SJCRH30 (cell line): Measurements from ENCODE around the gene AHNAK2. TPM values are rescaled to one million over a fixed set of nuclear protein-coding genes. Genes with fewer than 3 reads are reported as not detected.

ENCODE experiments used
- DNase-seq, 2 experiments: peaks; one replicate each; pipeline ENCODE4 v3.0.0-alpha.2; 2015 to 2020
- H3K27ac ChIP-seq: fragments of 250-450 bp; sonication (Bioruptor Pico); 2 replicates; pipeline ENCODE4 v1.5.1; 2020; ENCODE audit warnings: mild to moderate bottlenecking, moderate library complexity
- H3K27me3 ChIP-seq: fragments of 250-450 bp; sonication (Bioruptor Pico); 2 replicates; pipeline ENCODE4 v1.5.1; 2020; ENCODE audit warnings: mild to moderate bottlenecking, moderate library complexity
- H3K36me3 ChIP-seq: fragments of 250-450 bp; sonication (Bioruptor Pico); 2 replicates; pipeline ENCODE4 v1.5.1; 2020; ENCODE audit warnings: mild to moderate bottlenecking, moderate library complexity
- H3K4me1 ChIP-seq: fragments of 250-450 bp; sonication (Bioruptor Pico); 2 replicates; pipeline ENCODE4 v1.5.1; 2020; ENCODE audit warnings: mild to moderate bottlenecking, moderate library complexity
- H3K4me3 ChIP-seq: fragments of 250-450 bp; sonication (Bioruptor Pico); 2 replicates; pipeline ENCODE4 v1.5.1; 2020; ENCODE audit warnings: mild to moderate bottlenecking, moderate library complexity
- H3K9me3 ChIP-seq: fragments of 250-450 bp; sonication (Bioruptor Pico); replicated peaks from 2 replicates; pipeline ENCODE4 v1.5.1; 2020; ENCODE audit warnings: mild to moderate bottlenecking, moderate library complexity
- total RNA-seq: library from RNA; depleted of rRNA; stranded (reverse); fragments of >200 nt; shearing (Covaris generic); gene quantifications from 2 replicates; pipeline ENCODE4 v1.2.3, GENCODE V29; 2014

The AHNAK2 gene
- total RNA-seq, 1 experiment from 2014 or later = 1.6 TPM

DNA sequence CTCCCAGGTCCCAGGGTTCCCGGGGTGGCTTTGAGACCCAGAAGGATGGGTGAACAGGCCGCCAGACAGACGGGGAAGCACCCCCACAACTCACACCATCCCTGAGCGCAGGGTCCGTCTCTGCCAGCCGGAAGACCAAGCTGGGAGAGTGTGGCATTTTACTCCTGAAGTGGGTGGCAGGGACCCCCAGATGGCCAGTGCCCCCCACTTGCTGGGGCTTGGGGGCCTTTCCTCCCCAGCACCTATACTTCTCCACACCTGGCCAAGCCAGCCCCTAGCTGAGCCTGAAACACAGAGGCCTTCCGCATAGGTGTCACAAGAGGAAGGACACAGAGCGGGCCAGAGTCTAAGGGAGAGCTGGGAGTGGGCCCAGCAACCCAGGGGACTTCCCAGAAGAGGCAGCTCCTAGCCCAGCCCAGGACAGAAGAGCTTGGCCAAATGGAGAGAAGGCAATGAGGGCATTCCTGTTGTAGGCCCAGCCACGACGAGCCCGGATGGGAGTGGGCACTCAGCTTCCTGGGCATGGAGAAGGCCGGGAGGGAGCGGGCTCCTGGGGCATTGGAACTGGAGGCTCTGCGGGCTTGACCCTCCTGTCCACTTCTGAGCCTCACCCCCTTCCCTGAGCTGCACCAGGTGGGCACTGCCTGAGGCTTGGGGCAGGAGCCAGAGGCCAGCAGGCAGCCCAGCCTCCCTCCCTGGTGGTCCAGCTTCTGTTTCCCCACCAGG, 3.3 kb downstream of the AHNAK2 start:
- Histone ChIP-seq H3K27me3 (peaks cover 15% of the 10 kb centered on the region), H3K4me3 (no peak overlapping the region), H3K36me3 (no peaks in the 10 kb centered on the region), H3K4me1 (peaks cover 42% of the 10 kb centered on the region), H3K9me3 (no peaks in the 10 kb centered on the region), H3K27ac (no peak overlapping the region)
- peak in 1 of 2 experiments; percentile 1 for DNase-seq

DNA sequence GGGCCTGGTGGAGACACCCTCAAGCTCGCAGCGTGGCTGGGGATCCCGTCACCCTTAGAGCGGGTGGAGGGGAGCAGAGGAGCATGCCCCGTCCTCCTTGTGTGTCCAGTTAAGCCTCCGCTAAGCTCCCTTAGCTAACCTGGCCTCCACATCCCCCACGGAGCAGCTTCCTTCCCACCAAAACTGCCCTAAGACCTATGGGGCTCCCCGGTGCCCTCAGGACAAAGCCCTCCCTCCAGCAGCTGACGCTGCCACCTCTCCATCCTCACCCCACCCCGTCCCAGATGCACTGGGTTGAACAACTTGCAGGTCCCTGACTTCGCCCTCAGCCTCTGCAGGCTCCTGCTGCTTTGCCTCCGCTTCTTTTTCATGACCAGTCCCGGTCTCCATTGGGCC, 4.0 kb downstream of the AHNAK2 start:
- Histone ChIP-seq H3K9me3 (no peaks in the 10 kb centered on the region), H3K36me3 (no peaks in the 10 kb centered on the region), H3K27ac (no peak overlapping the region), H3K27me3 (peaks cover 12% of the 10 kb centered on the region), H3K4me3 (no peak overlapping the region), H3K4me1 (peaks cover 47% of the 10 kb centered on the region)
- no peak for DNase-seq

DNA sequence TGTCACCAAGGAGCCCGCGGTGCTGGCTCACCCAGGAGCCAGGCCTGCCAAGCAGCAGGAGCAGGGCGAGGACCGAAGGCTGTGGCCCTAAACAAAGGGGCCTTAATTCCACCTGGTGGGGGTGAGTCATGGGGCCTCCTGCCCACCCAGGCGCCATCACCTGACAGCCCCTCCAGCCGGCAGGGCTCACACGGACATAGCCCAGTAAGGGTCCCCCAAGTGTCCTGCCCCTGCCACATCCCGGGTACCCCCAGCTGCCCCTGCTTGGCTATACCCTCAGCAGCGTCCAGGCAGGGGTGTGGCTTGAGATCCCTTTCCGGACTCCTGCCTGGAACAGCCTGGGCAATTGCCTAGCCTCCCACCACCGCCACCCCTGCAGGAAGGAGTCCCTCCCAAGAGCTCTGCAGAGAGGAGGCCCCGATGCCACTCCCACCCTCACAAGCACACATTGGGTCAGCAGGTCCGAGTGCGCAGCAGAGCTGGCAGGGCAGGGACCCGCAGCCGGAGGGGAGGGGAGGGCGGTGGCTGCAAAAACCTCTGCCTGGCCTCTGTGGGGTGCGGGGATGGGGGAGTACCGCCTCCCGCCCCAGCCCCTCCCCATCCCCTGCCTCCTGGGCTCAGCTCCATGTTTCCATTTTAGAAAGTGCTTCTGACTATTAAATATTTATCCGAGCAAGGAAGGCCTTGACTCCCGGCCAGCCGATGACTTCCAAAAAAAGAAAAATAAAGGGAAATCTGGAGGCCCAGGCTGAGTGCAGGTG, 4.6 kb downstream of the AHNAK2 start:
- H3K4me1 ChIP-seq = peaks cover 53% of the 10 kb centered on the region
- peak in 1 of 2 experiments; percentile 57 for DNase-seq

DNA sequence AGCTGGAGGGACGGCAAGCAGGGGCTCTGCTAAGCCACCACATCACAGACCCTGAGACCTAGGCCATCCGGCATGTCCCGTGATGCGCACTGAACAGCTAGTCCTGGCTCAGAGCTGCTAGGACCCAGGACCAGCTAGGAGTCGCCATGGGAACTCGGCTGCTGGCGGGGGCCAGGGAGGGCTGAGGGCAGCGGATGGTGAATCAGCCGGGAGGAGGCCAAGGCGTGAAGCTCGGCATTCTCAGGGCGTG, 5.1 kb downstream of the AHNAK2 start:
- no peaks in the 10 kb centered on the region for H3K9me3 ChIP-seq
- no peaks in the 10 kb centered on the region for H3K36me3 ChIP-seq
- H3K4me3 ChIP-seq = no peak overlapping the region
- peak; percentile 77 to 85 for DNase-seq
- peaks cover 12% of the 10 kb centered on the region for H3K27me3 ChIP-seq
- peak overlapping the region; percentile 37 for H3K27ac ChIP-seq
- peaks cover 57% of the 10 kb centered on the region for H3K4me1 ChIP-seq

More for the DNA sequence above, 4.6 kb downstream of the AHNAK2 start:
- no peak overlapping the region for H3K4me3 ChIP-seq
- no peaks in the 10 kb centered on the region for H3K36me3 ChIP-seq
- H3K27ac ChIP-seq = peak overlapping the region; percentile 37
- peaks cover 12% of the 10 kb centered on the region for H3K27me3 ChIP-seq
- no peaks in the 10 kb centered on the region for H3K9me3 ChIP-seq

DNA sequence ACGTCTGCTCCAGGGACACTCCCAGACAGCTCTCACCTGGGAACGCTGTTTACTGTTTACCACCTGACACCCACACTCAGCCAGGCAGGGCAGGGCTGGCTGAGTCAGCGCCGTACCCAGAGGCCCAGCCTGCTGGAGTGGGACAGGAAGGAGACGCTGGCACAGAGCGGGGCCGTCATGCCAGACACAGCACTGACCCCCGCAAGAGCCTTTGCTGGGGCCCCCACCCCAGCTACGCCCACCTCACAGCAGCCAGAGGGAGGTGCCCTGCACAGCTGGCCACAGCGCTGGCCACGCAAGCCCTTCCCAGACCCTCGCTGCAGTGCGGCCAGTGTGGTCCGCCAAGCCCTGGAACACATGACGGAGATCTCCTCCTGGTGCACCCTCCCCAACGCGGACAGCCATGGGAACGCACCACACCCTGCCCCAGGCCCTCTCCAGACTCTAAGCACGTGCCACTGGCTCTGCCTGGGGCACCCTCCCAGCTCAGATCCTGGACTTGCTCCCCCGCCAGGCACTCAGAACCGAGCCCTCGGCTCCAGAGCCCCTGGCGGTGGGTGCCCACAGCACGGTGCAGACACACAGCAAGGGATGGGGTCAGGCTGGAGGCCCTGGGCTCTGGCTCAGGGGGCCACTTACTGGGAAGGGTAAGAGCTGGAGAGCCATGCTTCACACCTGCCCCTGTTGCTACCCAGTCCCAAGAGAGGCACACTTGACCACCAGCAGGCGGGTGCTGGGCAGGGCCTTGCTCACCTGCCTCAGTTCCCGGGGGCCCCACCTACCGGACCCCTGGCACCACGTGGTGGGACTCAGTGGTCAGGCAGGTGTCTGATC, 5.7 kb downstream of the AHNAK2 start:
- H3K27ac ChIP-seq = peak overlapping the region; percentile 37
- DNase-seq = no peak
- peaks cover 57% of the 10 kb centered on the region for H3K4me1 ChIP-seq
- no peaks in the 10 kb centered on the region for H3K9me3 ChIP-seq
- H3K27me3 ChIP-seq = peaks cover 10% of the 10 kb centered on the region
- no peak overlapping the region for H3K4me3 ChIP-seq
- H3K36me3 ChIP-seq = no peaks in the 10 kb centered on the region

DNA sequence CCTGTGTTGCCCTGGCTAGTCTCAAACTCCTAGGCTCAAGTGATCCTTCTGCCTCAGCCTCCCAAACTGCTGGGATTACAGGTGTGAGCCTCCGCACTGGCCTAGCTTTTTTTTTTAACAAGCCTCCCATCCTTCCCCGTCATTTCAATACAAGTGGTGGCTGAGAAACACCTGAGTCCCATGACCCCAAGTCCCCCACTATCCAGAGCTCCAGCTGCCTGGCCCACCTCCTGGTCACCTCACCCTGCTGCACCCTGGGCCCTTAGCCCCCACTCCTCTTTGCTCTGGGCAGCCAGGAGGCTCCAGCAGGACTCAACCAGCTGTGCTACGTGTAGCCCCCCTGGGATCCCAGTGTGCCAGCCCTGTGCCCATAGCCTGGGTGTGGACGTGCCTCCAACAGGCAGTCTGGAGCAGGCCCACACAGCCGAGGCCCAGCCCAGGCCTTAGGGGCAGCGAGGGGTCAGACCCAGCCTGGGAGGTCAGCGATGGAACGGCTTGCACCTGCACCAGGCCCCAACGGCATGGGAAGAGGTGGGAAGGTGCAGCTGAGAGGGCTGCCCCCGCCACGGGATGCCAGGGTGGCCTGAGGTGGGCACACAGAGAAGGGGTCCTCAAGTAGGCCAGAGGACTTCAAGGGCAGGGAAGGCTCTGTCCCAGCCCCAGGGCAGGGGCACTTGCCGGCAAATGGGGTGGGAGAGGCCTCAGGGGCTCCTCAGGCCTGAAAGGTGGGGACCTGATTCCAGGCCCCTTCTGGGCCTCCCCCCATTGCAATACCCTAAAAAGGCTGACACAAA, 6.5 kb downstream of the AHNAK2 start:
- no peaks in the 10 kb centered on the region for H3K9me3 ChIP-seq
- H3K27me3 ChIP-seq = peaks cover under 1% of the 10 kb centered on the region; the same call in 1 of the 2 replicates
- no peaks in the 10 kb centered on the region for H3K36me3 ChIP-seq
- peaks cover 57% of the 10 kb centered on the region for H3K4me1 ChIP-seq
- no peak for DNase-seq
- H3K27ac ChIP-seq = no peak overlapping the region
- no peak overlapping the region for H3K4me3 ChIP-seq

DNA sequence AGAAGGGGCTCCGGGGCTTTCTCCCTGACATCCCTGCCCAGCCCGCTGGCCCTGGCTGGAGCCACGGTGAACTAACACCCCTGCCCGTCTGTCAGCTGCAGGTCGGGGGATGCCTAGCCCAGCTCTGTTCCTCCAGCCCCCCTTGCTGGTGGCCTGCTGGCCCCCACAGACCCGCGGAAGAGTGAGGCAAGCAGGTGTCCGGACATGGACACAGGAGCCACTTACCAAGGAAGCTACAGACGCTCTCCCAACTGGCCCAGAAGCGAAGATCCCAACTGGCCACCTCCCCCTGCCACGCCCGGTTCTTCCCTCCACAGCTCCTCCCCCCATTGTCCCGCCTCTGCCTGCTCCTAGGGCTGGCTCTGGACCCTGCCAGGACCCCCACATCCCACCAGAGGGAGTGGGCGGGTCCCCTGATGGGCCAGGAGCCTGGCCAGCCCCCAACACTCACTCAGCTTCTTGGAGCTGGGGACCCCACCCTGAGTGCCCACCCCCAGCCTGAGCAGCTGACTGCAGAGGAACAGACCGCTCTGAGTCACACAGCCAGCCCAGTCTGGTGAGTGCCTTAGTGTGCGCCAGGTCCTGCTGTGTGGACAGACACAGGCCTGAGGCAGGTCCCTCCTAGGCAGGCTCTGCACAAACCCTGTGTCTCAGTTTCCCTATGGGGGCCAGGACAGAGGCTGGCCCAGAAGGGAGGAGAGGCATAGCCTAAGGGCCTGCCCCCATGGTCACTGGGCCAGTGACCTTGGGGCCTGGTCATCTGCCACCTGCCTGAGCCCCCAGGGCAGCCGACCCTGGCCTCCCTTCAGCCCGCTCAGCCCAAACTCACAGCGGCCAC, 7.7 kb downstream of the AHNAK2 start:
- H3K4me1 ChIP-seq = peaks cover 53% of the 10 kb centered on the region
- H3K36me3 ChIP-seq = no peaks in the 10 kb centered on the region
- DNase-seq = peak; percentile 88 to 90
- peak overlapping the region; percentile 10 for H3K4me3 ChIP-seq
- no peaks in the 10 kb centered on the region; the same call in 1 of the 2 replicates for H3K27me3 ChIP-seq
- peak overlapping the region; percentile 44 for H3K27ac ChIP-seq
- H3K9me3 ChIP-seq = no peaks in the 10 kb centered on the region

DNA sequence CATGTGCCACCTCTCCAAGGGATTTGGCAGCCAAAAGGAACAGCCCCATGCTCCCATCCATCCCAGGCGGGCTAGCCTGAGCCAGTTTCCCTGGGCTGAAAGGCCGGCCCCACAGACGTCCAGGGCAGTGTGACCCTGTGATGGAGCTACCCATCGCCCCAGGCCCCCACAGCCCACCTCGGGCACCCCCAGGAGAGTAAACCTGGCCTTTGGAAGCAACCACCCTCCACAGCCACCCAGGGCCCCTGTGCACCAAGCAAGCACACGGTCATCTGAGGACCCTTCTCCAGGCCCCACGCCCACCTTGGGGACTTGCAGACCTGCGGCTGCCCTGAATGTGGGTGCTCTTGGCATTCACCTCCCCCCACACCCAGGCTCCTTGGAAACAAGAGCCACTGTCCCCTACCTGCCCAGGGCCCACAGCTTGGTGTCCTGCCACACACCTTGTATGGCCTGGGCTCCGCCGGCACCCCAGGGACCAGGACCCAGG, 8.4 kb downstream of the AHNAK2 start:
- peak overlapping the region; percentile 10 for H3K4me3 ChIP-seq
- no peak overlapping the region for H3K27ac ChIP-seq
- peaks cover 53% of the 10 kb centered on the region for H3K4me1 ChIP-seq
- no peaks in the 10 kb centered on the region for H3K36me3 ChIP-seq
- H3K9me3 ChIP-seq = no peaks in the 10 kb centered on the region
- DNase-seq = no peak
- no peaks in the 10 kb centered on the region; the same call in 1 of the 2 replicates for H3K27me3 ChIP-seq

DNA sequence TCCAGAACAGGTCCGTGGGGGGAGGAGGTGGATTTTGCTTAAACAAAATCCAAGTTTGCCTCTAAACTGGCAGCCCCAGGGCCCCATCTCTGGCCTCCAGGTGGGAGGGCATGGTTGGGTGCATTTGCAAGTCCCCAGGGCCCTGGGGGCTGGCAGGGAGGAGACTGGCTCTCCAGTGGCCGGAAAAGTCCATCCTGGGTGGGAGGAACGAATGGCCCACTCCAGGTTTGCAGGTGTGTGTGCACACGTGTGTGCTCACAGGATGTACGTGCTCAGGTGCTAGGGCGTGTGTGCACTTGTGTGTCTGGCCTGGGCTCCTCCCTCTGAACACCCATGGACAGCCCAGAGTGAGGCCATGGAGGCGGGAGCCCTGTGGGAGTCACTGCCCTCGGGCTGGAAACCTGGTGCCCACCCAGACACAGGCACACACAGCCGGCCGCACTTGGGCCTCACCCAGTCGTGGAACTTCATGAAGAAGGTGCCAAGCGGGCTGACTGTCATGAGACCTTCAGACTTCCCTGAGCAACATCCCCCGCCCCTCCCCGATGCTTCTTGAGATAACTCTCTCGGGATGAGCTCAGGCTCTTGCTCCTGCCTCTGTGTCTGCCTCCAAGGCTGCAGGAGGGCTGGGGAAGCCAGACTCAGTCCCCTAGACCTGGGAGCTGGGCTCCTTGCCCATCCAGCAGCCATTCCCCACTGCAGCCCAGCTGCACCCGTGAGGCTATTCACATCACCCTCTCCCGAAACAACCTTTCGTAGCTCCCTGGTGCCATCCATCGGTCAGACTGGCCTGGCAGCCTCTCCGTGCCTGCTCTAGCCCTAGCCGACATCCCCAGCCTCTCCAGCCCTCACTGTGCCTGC, 9.4 kb downstream of the AHNAK2 start:
- Histone ChIP-seq H3K9me3 (no peaks in the 10 kb centered on the region), H3K4me1 (peaks cover 47% of the 10 kb centered on the region), H3K27me3 (no peaks in the 10 kb centered on the region; the same call in 1 of the 2 replicates), H3K4me3 (no peak overlapping the region), H3K36me3 (no peaks in the 10 kb centered on the region), H3K27ac (no peak overlapping the region)
- no peak for DNase-seq

DNA sequence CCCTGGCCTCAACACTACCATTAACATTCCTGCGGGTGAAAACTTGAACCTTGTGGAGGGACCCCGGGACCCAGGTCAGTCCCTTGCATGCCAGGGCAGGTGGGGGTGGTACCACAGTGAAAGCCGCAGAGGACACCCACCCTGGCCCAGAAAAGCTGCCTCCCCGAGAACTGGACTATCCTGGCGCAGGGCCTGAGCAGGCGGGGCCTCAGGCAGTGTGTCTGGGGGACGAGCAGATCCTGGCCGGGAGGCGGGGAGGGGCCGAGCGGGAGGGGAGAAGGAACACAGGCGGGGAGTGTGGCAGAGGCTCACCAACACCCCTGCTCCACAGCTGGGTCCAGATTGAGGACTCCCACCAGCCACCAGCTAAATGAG, 10.0 kb downstream of the AHNAK2 start:
- Histone ChIP-seq H3K4me3 (peak overlapping the region; percentile 39), H3K36me3 (no peaks in the 10 kb centered on the region), H3K27me3 (no peaks in the 10 kb centered on the region; the same call in 1 of the 2 replicates), H3K27ac (no peak overlapping the region), H3K4me1 (peaks cover 41% of the 10 kb centered on the region), H3K9me3 (no peaks in the 10 kb centered on the region)
- peak; percentile 66 to 69 for DNase-seq

DNA sequence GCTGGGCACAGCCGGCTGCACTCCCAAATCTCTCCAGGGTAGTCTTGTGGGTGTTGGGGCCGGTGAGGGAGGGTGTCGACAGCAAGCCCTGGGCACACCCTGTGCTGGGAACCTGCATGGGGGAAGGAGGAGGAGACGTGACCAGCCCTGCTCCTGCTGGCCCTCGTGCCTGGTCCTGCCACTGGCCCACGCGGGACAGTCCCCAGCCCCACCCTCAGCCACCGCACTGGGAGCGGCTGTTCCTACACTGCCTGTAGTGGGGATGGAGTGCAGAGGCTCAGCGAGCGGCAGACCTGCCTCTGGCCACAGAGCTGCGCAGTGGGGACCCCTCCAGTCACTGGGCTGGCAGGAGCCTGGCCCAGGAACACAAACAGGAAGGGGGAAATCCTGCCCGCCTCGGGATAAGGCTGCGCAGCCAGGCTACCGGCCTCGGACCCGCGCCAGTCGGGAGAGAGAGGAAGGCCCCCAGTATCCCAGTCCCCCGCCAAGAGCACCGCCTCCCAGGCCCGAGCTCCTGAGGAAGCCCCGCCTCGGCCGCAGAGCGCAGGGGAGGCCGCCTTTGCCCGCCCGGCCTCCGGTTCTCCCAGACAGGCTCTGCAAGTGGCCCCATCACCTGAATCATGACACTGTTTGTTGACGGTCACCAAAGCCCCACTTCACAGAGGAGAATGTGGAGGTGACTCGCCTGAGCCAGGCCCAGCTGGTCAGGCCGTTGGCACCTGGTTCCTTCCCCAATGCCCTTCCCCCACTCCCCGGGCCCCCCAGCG, 10.6 kb downstream of the AHNAK2 start:
- no peak overlapping the region for H3K27ac ChIP-seq
- peaks cover 36% of the 10 kb centered on the region for H3K4me1 ChIP-seq
- no peaks in the 10 kb centered on the region; the same call in 1 of the 2 replicates for H3K27me3 ChIP-seq
- no peaks in the 10 kb centered on the region for H3K9me3 ChIP-seq
- DNase-seq = peak; percentile 44 to 52
- H3K36me3 ChIP-seq = no peaks in the 10 kb centered on the region
- H3K4me3 ChIP-seq = peak overlapping the region; percentile 39

DNA sequence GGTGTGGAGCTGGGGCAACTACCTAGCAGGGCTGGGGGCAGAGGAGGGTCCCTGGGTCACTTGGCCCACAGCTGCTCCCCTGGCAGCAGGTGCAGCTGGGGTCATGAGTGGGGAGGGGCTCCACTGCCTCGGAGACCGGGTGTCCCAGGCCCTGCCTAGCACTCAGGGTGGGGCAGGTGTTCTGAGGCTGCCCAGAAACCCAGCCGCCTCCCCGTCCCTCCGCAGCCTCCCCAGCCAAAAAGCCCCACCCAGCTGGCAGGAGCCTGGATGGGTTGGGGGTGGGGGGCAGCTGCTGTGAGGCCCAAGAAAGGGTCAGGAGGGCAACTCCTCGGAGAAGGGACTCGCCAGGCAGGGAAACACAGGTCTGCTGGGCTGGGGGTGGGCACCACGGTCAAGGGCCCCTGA, 11.2 kb downstream of the AHNAK2 start:
- H3K4me3 ChIP-seq = no peak overlapping the region; the same call in 1 of the 2 replicates

More for the DNA sequence above, 11.2 kb downstream of the AHNAK2 start:
- Histone ChIP-seq H3K27ac (no peak overlapping the region), H3K4me1 (peaks cover 31% of the 10 kb centered on the region), H3K36me3 (no peaks in the 10 kb centered on the region), H3K9me3 (no peaks in the 10 kb centered on the region), H3K27me3 (no peaks in the 10 kb centered on the region; the same call in 1 of the 2 replicates)
- no peak for DNase-seq
